Spleen (tissue), 7 donors: ENCODE measurements around the gene ENTR1.

ENCODE experiments used
- POLR2A ChIP-seq, 3 donors: fragments of 450-650 bp; IDR thresholded peaks; one replicate each; pipeline ENCODE4 v1.5.1; 2017; ENCODE audit warnings: antibody characterized with exemption in 3 of 3, mild to moderate bottlenecking in 1 of 3
- TF ChIP-seq, protein P1 (sequence below), 11 experiments: fragments of 200-600 bp in 7 of 11; fragments of 450-650 bp in 4 of 11; sonication (generic) in 4 of 11; IDR thresholded peaks in 8 of 11; conservative IDR thresholded peaks in 3 of 11; 1 replicate in 7 of 11; 2 replicates in 4 of 11; pipeline versions ENCODE4 v1.4.0 to v1.8.0; 2016 to 2021; ENCODE audit warnings: antibody characterized with exemption in 11 of 11, inconsistent platforms in 4 of 11, mild to moderate bottlenecking in 1 of 11
- donor health status: DM: no; HTN: no; CAD: no; lungs with moderate emphysema.
- donor health status: DM: no; HTN: no; CAD: no.
- donor health status: DM: no; HTN: no; CAD: no.

DNA sequence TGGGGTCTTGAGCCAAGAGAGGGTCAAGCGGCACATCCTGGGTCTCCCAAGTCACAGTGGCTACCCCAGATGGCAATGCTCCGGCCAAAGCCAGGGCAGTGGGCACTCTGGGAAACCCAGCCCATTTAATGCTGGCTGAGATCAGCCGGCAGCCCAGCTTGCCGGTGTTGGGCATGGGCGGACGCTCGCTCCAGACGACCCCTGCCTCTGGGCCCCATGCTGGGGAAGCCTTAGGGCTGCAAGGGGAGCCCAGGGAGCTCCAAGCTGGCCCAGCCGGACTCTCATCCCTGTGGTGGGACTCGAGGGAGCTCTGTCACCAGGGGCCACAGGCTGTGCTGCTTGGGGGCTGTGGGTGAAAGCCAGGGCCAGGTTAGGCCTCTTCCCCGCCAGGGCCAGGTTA lies 31.0 kb downstream of the ENTR1 start:
- TF ChIP-seq, protein P1, sequence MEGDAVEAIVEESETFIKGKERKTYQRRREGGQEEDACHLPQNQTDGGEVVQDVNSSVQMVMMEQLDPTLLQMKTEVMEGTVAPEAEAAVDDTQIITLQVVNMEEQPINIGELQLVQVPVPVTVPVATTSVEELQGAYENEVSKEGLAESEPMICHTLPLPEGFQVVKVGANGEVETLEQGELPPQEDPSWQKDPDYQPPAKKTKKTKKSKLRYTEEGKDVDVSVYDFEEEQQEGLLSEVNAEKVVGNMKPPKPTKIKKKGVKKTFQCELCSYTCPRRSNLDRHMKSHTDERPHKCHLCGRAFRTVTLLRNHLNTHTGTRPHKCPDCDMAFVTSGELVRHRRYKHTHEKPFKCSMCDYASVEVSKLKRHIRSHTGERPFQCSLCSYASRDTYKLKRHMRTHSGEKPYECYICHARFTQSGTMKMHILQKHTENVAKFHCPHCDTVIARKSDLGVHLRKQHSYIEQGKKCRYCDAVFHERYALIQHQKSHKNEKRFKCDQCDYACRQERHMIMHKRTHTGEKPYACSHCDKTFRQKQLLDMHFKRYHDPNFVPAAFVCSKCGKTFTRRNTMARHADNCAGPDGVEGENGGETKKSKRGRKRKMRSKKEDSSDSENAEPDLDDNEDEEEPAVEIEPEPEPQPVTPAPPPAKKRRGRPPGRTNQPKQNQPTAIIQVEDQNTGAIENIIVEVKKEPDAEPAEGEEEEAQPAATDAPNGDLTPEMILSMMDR (IDR thresholded peaks at IDR 0.05 in 8 of 11, conservative IDR thresholded peaks at IDR 0.05 in 3 of 11): no peak
- TF ChIP-seq POLR2A (IDR thresholded peaks at IDR 0.05): no peak
